H9 (cell line): ENCODE data around the gene XPNPEP2. TPM values are rescaled to one million over a fixed set of nuclear protein-coding genes. Genes with fewer than 3 reads are reported as not detected.

ENCODE experiments used
- DNase-seq: peaks from one replicate; pipeline ENCODE4 v3.0.0-alpha.2; 2017
- H2AFZ ChIP-seq: one replicate; pipeline ENCODE4 v1.6.1; 2013; ENCODE audit warnings: mild to moderate bottlenecking, low read length, control low read depth, moderate library complexity
- H2AK5ac ChIP-seq: 2 replicates; pipeline ENCODE4 v1.6.1; 2013; ENCODE audit warnings: low read length, control low read depth, mixed read lengths; ENCODE audit not compliant: insufficient read length
- H2BK120ac ChIP-seq: one replicate; pipeline ENCODE4 v1.6.1; 2013; ENCODE audit warnings: low read depth, mild to moderate bottlenecking, low read length, control low read depth, inconsistent platforms; ENCODE audit not compliant: poor library complexity, severe bottlenecking
- H2BK12ac ChIP-seq: 2 replicates; pipeline ENCODE4 v1.6.1; 2013; ENCODE audit warnings: low read length, control low read depth, mixed read lengths, low read depth; ENCODE audit not compliant: insufficient read length
- H2BK15ac ChIP-seq: 2 replicates; pipeline ENCODE4 v1.6.1; 2013; ENCODE audit warnings: low read depth, low read length, control low read depth
- H2BK20ac ChIP-seq: one replicate; pipeline ENCODE4 v1.6.1; 2013; ENCODE audit warnings: low read depth, mild to moderate bottlenecking, low read length, control low read depth, inconsistent platforms; ENCODE audit not compliant: poor library complexity, severe bottlenecking
- H2BK5ac ChIP-seq: 2 replicates; pipeline ENCODE4 v1.6.1; 2013; ENCODE audit warnings: low read length, control low read depth, mixed read lengths; ENCODE audit not compliant: insufficient read length
- H3K14ac ChIP-seq: 2 replicates; pipeline ENCODE4 v1.6.1; 2013; ENCODE audit warnings: low read length, control low read depth; ENCODE audit not compliant: insufficient read depth
- H3K18ac ChIP-seq: 2 replicates; pipeline ENCODE4 v1.6.1; 2013; ENCODE audit warnings: low read depth, mild to moderate bottlenecking, mixed read lengths, low read length, control low read depth; ENCODE audit not compliant: insufficient read length
- H3K23ac ChIP-seq: 2 replicates; pipeline ENCODE4 v1.6.1; 2013; ENCODE audit warnings: low read length, control low read depth, mixed read lengths, low read depth; ENCODE audit not compliant: insufficient read length
- H3K23me2 ChIP-seq: 2 replicates; pipeline ENCODE4 v1.6.1; 2013; ENCODE audit warnings: low read depth, mild to moderate bottlenecking, mixed read lengths, low read length, control low read depth; ENCODE audit not compliant: insufficient read length, poor library complexity, severe bottlenecking
- H3K27ac ChIP-seq: 2 replicates; pipeline ENCODE4 v1.5.1; 2013; ENCODE audit warnings: low read length, control low read depth, mixed read lengths, low read depth; ENCODE audit not compliant: insufficient read length
- H3K27me3 ChIP-seq: 2 replicates; pipeline ENCODE4 v1.6.1; 2013; ENCODE audit warnings: low read length, control low read depth, inconsistent platforms; ENCODE audit not compliant: insufficient read depth
- H3K4ac ChIP-seq: 2 replicates; pipeline ENCODE4 v1.6.1; 2013; ENCODE audit warnings: low read depth, mild to moderate bottlenecking, control low read depth, inconsistent platforms, low read length, moderate library complexity
- H3K4me1 ChIP-seq: 2 replicates; pipeline ENCODE4 v1.6.1; 2013; ENCODE audit warnings: low read length, control low read depth, inconsistent platforms; ENCODE audit not compliant: insufficient read depth
- H3K4me2 ChIP-seq: 2 replicates; pipeline ENCODE4 v1.6.1; 2013; ENCODE audit warnings: low read length, control low read depth, mixed read lengths; ENCODE audit not compliant: insufficient read length, insufficient read depth
- H3K56ac ChIP-seq: 2 replicates; pipeline ENCODE4 v1.6.1; 2013; ENCODE audit warnings: low read depth, mild to moderate bottlenecking, mixed read lengths, low read length, control low read depth; ENCODE audit not compliant: insufficient read length
- H3K79me1 ChIP-seq: 2 replicates; pipeline ENCODE4 v1.6.1; 2013; ENCODE audit warnings: low read depth, mild to moderate bottlenecking, moderate library complexity, low read length, control low read depth, inconsistent platforms; ENCODE audit not compliant: insufficient read depth, poor library complexity, severe bottlenecking
- H3K79me2 ChIP-seq: 2 replicates; pipeline ENCODE4 v1.6.1; 2013; ENCODE audit warnings: low read length, control low read depth, inconsistent platforms; ENCODE audit not compliant: insufficient read depth
- H3K9ac ChIP-seq: 2 replicates; pipeline ENCODE4 v1.6.1; 2013; ENCODE audit warnings: low read length, control low read depth, mixed read lengths; ENCODE audit not compliant: insufficient read length; ENCODE audit errors: extremely low read depth
- H3K9me3 ChIP-seq: one replicate; pipeline ENCODE4 v1.6.1; 2013; ENCODE audit warnings: low read depth, low read length, inconsistent platforms; ENCODE audit not compliant: control insufficient read depth
- H3T11ph ChIP-seq: one replicate; pipeline ENCODE4 v1.6.1; 2013; ENCODE audit warnings: mild to moderate bottlenecking, low read length, control low read depth, inconsistent platforms
- H4K20me1 ChIP-seq: one replicate; pipeline ENCODE4 v1.6.1; 2013; ENCODE audit not compliant: control insufficient read depth, insufficient read length, insufficient read depth
- H4K5ac ChIP-seq: 2 replicates; pipeline ENCODE4 v1.6.1; 2013; ENCODE audit warnings: low read depth, mild to moderate bottlenecking, mixed read lengths, low read length, control low read depth; ENCODE audit not compliant: insufficient read length
- H4K8ac ChIP-seq: replicated peaks from 2 replicates; pipeline ENCODE4 v1.6.1; 2013; ENCODE audit warnings: low read length, control low read depth, mixed read lengths, low read depth; ENCODE audit not compliant: insufficient read length
- H4K91ac ChIP-seq: 2 replicates; pipeline ENCODE4 v1.6.1; 2013; ENCODE audit warnings: low read depth, mild to moderate bottlenecking, moderate library complexity, mixed read lengths, low read length, control low read depth; ENCODE audit not compliant: insufficient read length
- H3K27ac Mint-ChIP-seq, 3 experiments: 2 replicates in 2 of 3; 3 replicates in 1 of 3; pipeline ENCODE4 v1.8.0; 2020 to 2021; ENCODE audit warnings: mixed read lengths in 3 of 3, mild to moderate bottlenecking in 1 of 3, moderate library complexity in 1 of 3
- H3K27me3 Mint-ChIP-seq: 2 replicates; pipeline ENCODE4 v1.8.0; 2021; ENCODE audit warnings: low read depth, mild to moderate bottlenecking, moderate library complexity, mixed read lengths
- H3K36me3 Mint-ChIP-seq, 3 experiments: 2 replicates in 2 of 3; 3 replicates in 1 of 3; pipeline ENCODE4 v1.8.0; 2020 to 2021; ENCODE audit warnings: low read depth in 3 of 3, mixed read lengths in 3 of 3; ENCODE audit not compliant: insufficient read depth in 1 of 3
- H3K4me1 Mint-ChIP-seq, 2 experiments: 2 replicates each; pipeline ENCODE4 v1.8.0; 2020; ENCODE audit warnings: mixed read lengths in 2 of 2
- H3K4me3 Mint-ChIP-seq, 2 experiments: 2 replicates in 1 of 2; 3 replicates in 1 of 2; pipeline ENCODE4 v1.8.0; 2020 to 2021; ENCODE audit warnings: mild to moderate bottlenecking in 2 of 2, mixed read lengths in 2 of 2, moderate library complexity in 1 of 2
- H3K9me3 Mint-ChIP-seq, 2 experiments: 2 replicates in 1 of 2; 3 replicates in 1 of 2; pipeline ENCODE4 v1.8.0; 2020; ENCODE audit warnings: mild to moderate bottlenecking in 2 of 2, mixed read lengths in 2 of 2, moderate library complexity in 1 of 2
- CTCF ChIP-seq: fragments of 200-600 bp; sonication (generic); conservative IDR thresholded peaks from 3 replicates; pipeline ENCODE4 v1.8.0; 2021; ENCODE audit warnings: antibody characterized with exemption, mild to moderate bottlenecking
- WGBS: extraction: QIAGEN DNeasy Blood & Tissue Kit; methylation state at CpG from one replicate; pipeline ENCODE4 v1.1.7; 2013; ENCODE audit warnings: missing lambda C conversion rate, low lambda C conversion rate, mixed read lengths; ENCODE audit not compliant: insufficient read length; ENCODE audit errors: extremely low coverage; 5-methylcytosine and 5-hydroxymethylcytosine counted together
- total RNA-seq: library from RNA; stranded (reverse); gene quantifications from 2 replicates; pipeline ENCODE4 v1.2.1, GENCODE V29; 2021

The XPNPEP2 gene
- total RNA-seq, 1 experiment from 2014 or later, result 0.11 TPM

DNA sequence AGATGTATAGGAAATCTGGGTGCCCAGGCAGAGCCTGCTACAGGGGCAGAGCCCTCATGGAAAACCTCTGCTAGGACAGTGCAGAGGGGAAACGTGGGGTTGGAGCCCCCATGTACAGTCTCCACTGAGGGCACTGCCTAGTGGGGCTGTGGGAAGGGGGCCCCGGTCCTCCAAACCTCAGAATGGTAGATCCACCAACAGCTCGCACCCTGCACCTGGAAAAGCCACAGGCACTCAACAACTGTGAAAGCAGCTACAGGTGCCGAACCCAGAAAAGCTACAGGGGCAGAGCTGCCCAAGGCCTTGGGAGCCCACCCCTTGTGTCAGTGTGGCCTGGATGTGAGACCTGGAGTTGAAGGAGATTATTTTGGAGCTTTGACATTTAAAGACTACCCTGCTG lies 5.4 kb upstream of the XPNPEP2 start:
- H3K79me2 ChIP-seq, result no peaks in the 10 kb centered on the region
- no peak overlapping the region for H3K4me2 ChIP-seq
- H2AK5ac ChIP-seq, result no peak overlapping the region
- no peak overlapping the region for H2BK5ac ChIP-seq
- H3K36me3 Mint-ChIP-seq, result peaks cover 0 to 3% (median 0%) of the 10 kb centered on the region in 3 experiments; a peak in 1 of 7 replicates
- H2BK15ac ChIP-seq, result no peak overlapping the region
- H2BK20ac ChIP-seq, result no peak overlapping the region
- H3K23ac ChIP-seq, result no peak overlapping the region
- no peak overlapping the region for H2AFZ ChIP-seq
- no peaks in the 10 kb centered on the region for H3K23me2 ChIP-seq
- TF ChIP-seq CTCF, result no peak
- peaks cover 21% of the 10 kb centered on the region for H3K27me3 Mint-ChIP-seq
- H3K4me3 Mint-ChIP-seq, result no peak overlapping the region
- peaks cover 8% of the 10 kb centered on the region for H3K9me3 ChIP-seq
- H3K56ac ChIP-seq, result no peak overlapping the region
- H3K4ac ChIP-seq, result no peak overlapping the region
- no peaks in the 10 kb centered on the region for H3K27me3 ChIP-seq
- H4K5ac ChIP-seq, result no peak overlapping the region
- no peaks in the 10 kb centered on the region for H4K20me1 ChIP-seq
- H4K8ac ChIP-seq, result no peak overlapping the region
- no peak overlapping the region for H3K14ac ChIP-seq
- no CpG with 5 or more reads among the region's 4 CpGs for WGBS
- DNase-seq, result no peak
- no peak overlapping the region for H2BK120ac ChIP-seq
- no peak overlapping the region for H3K9ac ChIP-seq
- no peak overlapping the region for H3T11ph ChIP-seq
- peaks cover 0 to 53% of the 10 kb centered on the region in 2 experiments; a peak in 2 of 5 replicates for H3K9me3 Mint-ChIP-seq
- no peak overlapping the region for H3K27ac Mint-ChIP-seq
- no peak overlapping the region for H4K91ac ChIP-seq
- no peak overlapping the region for H3K27ac ChIP-seq
- no peaks in the 10 kb centered on the region for H3K79me1 ChIP-seq
- no peaks in the 10 kb centered on the region; the same call in 1 of the 2 replicates for H3K4me1 ChIP-seq
- no peak overlapping the region for H2BK12ac ChIP-seq
- H3K18ac ChIP-seq, result no peak overlapping the region
- H3K4me1 Mint-ChIP-seq, result peaks cover 5 to 8% of the 10 kb centered on the region in 2 experiments; a peak in 3 of 4 replicates
